Glutamatergic neuron (in vitro differentiated cells): ENCODE results near the gene ARL6IP5. TPM values are rescaled to one million over a fixed set of nuclear protein-coding genes. Genes with fewer than 3 reads are reported as not detected.

Experiments used
- microRNA-seq: library from miRNA; unstranded; fragments of <30 nt; microRNA quantifications from one replicate; pipeline ENCODE4, GENCODE V29; 2020; ENCODE audit not compliant: unreplicated experiment
- total RNA-seq: library from RNA; stranded (reverse); fragmentation: NEBNext Ultra II Directional; extraction: Animal tissue kit (Norgen Biotek cat#: 25700); gene quantifications from one replicate; pipeline ENCODE4 v1.2.1, GENCODE V29; 2021; ENCODE audit not compliant: unreplicated experiment

Gene ARL6IP5
- total RNA-seq, 1 donor from 2014 or later = 74.0 TPM

Small RNA genes within 50 kb of the gene (microRNA-seq; reads per million reads assigned to microRNA genes)
- 1.4 reads per million, percentile 3 among the genes with 10 or more reads in this experiment for gene MIR3136

Other genes with a start within 250 kb of the ARL6IP5 start
- not detected for gene TAFA4, start 152.4 kb upstream of the ARL6IP5 start, total RNA-seq
- 17.2 TPM for gene EOGT, start 71.3 kb upstream of the ARL6IP5 start, total RNA-seq
- 18.8 TPM for gene TMF1, start 32.6 kb upstream of the ARL6IP5 start, total RNA-seq
- gene UBA3, start 4.6 kb upstream of the ARL6IP5 start, total RNA-seq = 68.6 TPM
- gene LMOD3, start 37.7 kb downstream of the ARL6IP5 start, total RNA-seq = not detected